Tibial nerve (tissue), 4 donors: ENCODE measurements around the gene SLC4A3. TPM values are rescaled to one million over a fixed set of nuclear protein-coding genes. Genes with fewer than 3 reads are reported as not detected.
A peak's percentile ranks its signal among the peaks of the same experiment; 100 is the strongest.

Experiments used
- DNase-seq, 2 donors: peaks; one replicate each; pipeline ENCODE4 v3.0.0-alpha.2; 2019; ENCODE audit warnings: low spot score in 2 of 2
- H3K27ac ChIP-seq, 4 donors: fragments of 200-600 bp; sonication (generic) in 3 of 4; one replicate each; pipeline ENCODE4 v1.5.1; 2017 to 2019; ENCODE audit warnings: mild to moderate bottlenecking in 1 of 4
- H3K27me3 ChIP-seq, 2 donors: fragments of 200-600 bp; sonication (generic) in 1 of 2; one replicate each; pipeline versions ENCODE4 v1.5.1 to v1.6.0; 2017 to 2019
- H3K36me3 ChIP-seq, 3 donors: fragments of 200-600 bp; sonication (generic); one replicate each; pipeline ENCODE4 v1.5.1; 2018 to 2019
- H3K4me1 ChIP-seq, 4 donors: fragments of 200-600 bp; sonication (generic) in 3 of 4; one replicate each; pipeline ENCODE4 v1.5.1; 2017 to 2019
- H3K4me3 ChIP-seq, 4 donors: fragments of 200-600 bp; sonication (generic) in 3 of 4; one replicate each; pipeline ENCODE4 v1.5.1; 2017 to 2019; ENCODE audit warnings: mild to moderate bottlenecking in 1 of 4, moderate library complexity in 1 of 4
- H3K9me3 ChIP-seq, 4 donors: fragments of 200-600 bp; sonication (generic) in 3 of 4; one replicate each; pipeline ENCODE4 v1.5.1; 2017 to 2019
- EP300 ChIP-seq, 2 donors: sonication (generic); formaldehyde crosslinking; IDR thresholded peaks; one replicate each; pipeline ENCODE4 v1.6.1; 2017; ENCODE audit warnings: antibody characterized with exemption in 2 of 2, mild to moderate bottlenecking in 1 of 2
- POLR2A ChIP-seq, 2 donors: fragments of 450-650 bp; IDR thresholded peaks; one replicate each; pipeline ENCODE4 v1.6.1; 2017; ENCODE audit warnings: antibody characterized with exemption in 2 of 2, mild to moderate bottlenecking in 2 of 2, moderate library complexity in 2 of 2
- WGBS, 2 donors: methylation state at CpG; one replicate each; pipeline ENCODE4 v1.1.5; 2018; 5-methylcytosine and 5-hydroxymethylcytosine counted together
- total RNA-seq, 4 donors: library from RNA; depleted of rRNA; stranded (reverse); fragments of >200 nt; gene quantifications; one replicate each; pipeline ENCODE4 v1.1.0, GENCODE V29; 2016
- TF ChIP-seq, protein P1 (sequence below), 5 experiments: fragments of 200-600 bp in 3 of 5; fragments of 450-650 bp in 2 of 5; sonication (generic) in 3 of 5; IDR thresholded peaks; one replicate each; pipeline ENCODE4 v1.5.1; 2016 to 2019; ENCODE audit warnings: antibody characterized with exemption in 5 of 5, mild to moderate bottlenecking in 3 of 5, moderate library complexity in 2 of 5

The SLC4A3 gene
- total RNA-seq, 4 donors from 2014 or later: 1.3 to 5.1 (median 3.4) TPM

DNA sequence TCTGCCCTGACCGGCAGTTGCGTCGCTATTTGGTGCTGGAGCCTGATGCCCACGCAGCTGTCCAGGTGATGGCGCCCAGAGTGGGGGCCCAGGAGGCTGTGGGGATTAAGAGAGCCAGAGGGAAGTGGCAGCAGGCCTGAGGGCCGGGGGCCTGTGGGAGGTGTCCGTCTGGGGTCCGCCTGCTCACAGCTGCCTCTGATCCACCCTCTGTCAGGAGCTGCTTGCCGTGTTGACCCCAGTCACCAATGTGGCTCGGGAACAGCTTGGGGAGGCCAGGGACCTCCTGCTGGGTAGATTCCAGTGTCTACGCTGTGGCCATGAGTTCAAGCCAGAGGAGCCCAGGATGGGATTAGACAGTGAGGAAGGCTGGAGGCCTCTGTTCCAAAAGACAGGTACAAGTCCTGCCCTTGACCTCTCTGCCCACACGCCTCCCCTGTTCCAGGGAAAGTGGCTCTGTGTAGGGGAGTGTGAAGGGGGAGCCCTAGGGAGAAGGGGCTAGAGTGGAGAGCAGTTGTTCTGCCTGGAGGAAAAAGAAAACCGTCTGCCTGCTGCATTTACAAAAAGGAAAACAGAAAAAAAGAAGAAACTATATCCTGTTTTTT lies 18.2 kb upstream of the SLC4A3 start:
- DNase-seq: no peak
- H3K9me3 ChIP-seq: no peaks in the 10 kb centered on the region
- WGBS, 2 donors: 71 to 74% methylated on average over 11 of the region's 13 CpGs
- TF ChIP-seq POLR2A (IDR thresholded peaks at IDR 0.05) (no peak), EP300 (IDR thresholded peaks at IDR 0.05) (no peak)
- TF ChIP-seq, protein P1, sequence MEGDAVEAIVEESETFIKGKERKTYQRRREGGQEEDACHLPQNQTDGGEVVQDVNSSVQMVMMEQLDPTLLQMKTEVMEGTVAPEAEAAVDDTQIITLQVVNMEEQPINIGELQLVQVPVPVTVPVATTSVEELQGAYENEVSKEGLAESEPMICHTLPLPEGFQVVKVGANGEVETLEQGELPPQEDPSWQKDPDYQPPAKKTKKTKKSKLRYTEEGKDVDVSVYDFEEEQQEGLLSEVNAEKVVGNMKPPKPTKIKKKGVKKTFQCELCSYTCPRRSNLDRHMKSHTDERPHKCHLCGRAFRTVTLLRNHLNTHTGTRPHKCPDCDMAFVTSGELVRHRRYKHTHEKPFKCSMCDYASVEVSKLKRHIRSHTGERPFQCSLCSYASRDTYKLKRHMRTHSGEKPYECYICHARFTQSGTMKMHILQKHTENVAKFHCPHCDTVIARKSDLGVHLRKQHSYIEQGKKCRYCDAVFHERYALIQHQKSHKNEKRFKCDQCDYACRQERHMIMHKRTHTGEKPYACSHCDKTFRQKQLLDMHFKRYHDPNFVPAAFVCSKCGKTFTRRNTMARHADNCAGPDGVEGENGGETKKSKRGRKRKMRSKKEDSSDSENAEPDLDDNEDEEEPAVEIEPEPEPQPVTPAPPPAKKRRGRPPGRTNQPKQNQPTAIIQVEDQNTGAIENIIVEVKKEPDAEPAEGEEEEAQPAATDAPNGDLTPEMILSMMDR (IDR thresholded peaks at IDR 0.05): no peak
- H3K27me3 ChIP-seq: no peaks in the 10 kb centered on the region
- peaks cover 0 to 87% (median 8%) of the 10 kb centered on the region in 3 donors for H3K36me3 ChIP-seq
- peaks cover 0 to 44% (median under 1%) of the 10 kb centered on the region in 4 donors for H3K4me1 ChIP-seq
- H3K27ac ChIP-seq: peak overlapping the region in 3 of 4 donors; percentile 19 to 80 (median 67)
- H3K4me3 ChIP-seq: no peak overlapping the region

DNA sequence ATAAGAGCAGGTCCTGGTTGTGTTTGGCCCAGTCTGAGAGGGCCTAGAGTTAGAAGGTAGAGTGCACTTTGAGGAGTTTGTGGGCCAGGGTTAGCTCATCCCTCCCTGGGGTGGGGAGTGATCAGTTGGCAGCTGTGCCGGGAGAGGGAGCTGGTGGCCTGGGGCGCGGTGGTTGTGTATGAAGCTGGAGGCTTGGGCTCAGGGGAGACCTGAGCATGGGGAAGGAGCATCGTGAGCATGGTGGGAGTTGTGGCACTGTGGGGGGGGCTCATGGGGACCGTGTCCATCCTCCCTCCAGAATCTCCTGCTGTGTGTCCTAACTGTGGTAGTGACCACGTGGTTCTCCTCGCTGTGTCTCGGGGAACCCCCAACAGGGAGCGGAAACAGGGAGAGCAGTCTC lies 16.1 kb upstream of the SLC4A3 start:
- peak overlapping the region in 1 of 4 donors; percentile 47 for H3K27ac ChIP-seq
- no peaks in the 10 kb centered on the region for H3K27me3 ChIP-seq
- peaks cover 0 to 97% (median 5%) of the 10 kb centered on the region in 3 donors for H3K36me3 ChIP-seq
- DNase-seq: no peak
- H3K4me3 ChIP-seq: no peak overlapping the region
- WGBS, 2 donors: 86 to 90% methylated on average over 9 of the region's 9 CpGs
- TF ChIP-seq EP300 (IDR thresholded peaks at IDR 0.05): no peak
- TF ChIP-seq POLR2A (IDR thresholded peaks at IDR 0.05): no peak
- TF ChIP-seq, protein P1 (IDR thresholded peaks at IDR 0.05): no peak
- no peaks in the 10 kb centered on the region for H3K9me3 ChIP-seq
- H3K4me1 ChIP-seq: peaks cover 0 to 27% (median 0%) of the 10 kb centered on the region in 4 donors

DNA sequence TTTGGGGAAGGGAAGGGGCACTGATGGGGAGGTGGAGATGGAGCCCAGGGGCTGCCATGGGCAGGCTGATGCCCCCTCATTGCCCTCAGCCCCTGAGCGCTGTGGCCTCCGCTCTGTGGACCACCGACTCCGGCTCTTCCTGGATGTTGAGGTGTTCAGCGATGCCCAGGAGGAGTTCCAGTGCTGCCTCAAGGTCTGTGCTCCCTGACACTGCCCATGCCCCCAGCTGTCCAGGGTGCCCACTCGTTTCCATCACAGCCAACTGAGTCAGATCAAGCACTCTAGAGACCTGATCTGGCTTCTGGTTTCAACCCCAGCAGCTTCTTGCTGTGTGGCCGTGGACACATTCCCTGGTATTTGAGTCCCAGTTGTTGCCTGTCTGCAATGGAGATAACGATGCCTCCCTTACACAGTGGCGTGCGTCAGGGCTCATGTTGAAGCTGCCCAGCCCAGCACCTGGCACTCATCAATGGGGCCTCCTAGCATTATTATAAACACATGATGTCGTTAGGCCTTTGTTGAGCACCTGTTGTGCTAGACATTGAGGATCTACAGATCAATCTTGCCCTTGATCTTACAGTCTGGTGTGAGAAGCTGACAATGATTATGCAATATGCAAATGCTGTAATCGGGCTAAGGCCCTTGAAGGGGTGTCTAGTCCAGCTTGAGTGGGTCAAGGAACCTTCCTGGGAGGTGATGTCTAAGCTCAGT lies 15.4 kb upstream of the SLC4A3 start:
- DNase-seq: no peak
- Histone ChIP-seq H3K4me3 (no peak overlapping the region), H3K9me3 (no peaks in the 10 kb centered on the region), H3K36me3 (peaks cover 0 to 95% (median 4%) of the 10 kb centered on the region in 3 donors), H3K27me3 (no peaks in the 10 kb centered on the region), H3K4me1 (peaks cover 0 to 20% (median 0%) of the 10 kb centered on the region in 4 donors), H3K27ac (no peak overlapping the region)
- 67 to 78% methylated on average over 11 to 12 of the region's 12 CpGs for WGBS, 2 donors
- TF ChIP-seq, protein P1 (IDR thresholded peaks at IDR 0.05): no peak
- no peak for TF ChIP-seq POLR2A (IDR thresholded peaks at IDR 0.05)
- TF ChIP-seq EP300 (IDR thresholded peaks at IDR 0.05): no peak

DNA sequence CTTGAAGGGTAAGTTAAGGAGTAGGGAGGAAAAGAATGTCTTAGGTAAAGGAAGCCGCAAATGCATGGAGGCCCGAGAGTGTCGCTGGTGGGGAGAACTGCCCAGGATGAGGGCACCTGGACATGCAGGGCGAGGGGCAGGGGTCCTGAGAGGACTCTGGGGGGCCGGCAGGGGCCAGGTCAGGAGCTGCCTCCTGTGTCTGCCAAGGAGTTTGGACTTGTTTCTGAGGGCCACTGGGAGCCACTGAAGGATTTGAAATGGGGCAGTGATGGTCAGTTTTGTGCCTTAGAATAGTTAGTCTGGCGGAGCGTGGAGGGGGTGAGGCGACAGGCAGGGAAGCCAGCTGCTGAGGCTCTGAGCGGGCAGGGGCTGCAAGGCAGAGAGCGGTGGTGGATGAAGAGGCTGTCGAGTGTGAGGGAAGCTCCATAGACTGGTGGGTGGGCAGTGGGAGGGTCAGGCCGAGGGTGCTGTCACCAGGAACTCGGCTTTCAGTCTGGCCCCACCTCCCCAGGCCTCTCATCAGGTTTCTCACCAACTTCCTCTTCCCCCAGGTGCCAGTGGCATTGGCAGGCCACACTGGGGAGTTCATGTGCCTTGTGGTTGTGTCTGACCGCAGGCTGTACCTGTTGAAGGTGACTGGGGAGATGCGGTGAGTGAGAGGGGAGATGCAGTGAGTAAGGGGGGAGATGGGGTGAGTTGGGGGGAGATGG lies 14.7 kb upstream of the SLC4A3 start:
- no peak for DNase-seq
- Histone ChIP-seq H3K27me3 (no peaks in the 10 kb centered on the region), H3K27ac (peak overlapping the region in 1 of 4 donors; percentile 13), H3K36me3 (peaks cover 0 to 88% (median 0%) of the 10 kb centered on the region in 3 donors), H3K4me1 (peaks cover 0 to 18% (median 0%) of the 10 kb centered on the region in 4 donors), H3K4me3 (no peak overlapping the region), H3K9me3 (no peaks in the 10 kb centered on the region)
- TF ChIP-seq EP300 (IDR thresholded peaks at IDR 0.05): no peak
- TF ChIP-seq, protein P1 (IDR thresholded peaks at IDR 0.05): no peak
- TF ChIP-seq POLR2A (IDR thresholded peaks at IDR 0.05): no peak
- WGBS, 2 donors: 79 to 80% methylated on average over 14 to 15 of the region's 15 CpGs
